IMR-90 (cell line): ENCODE results near the gene FLYWCH1. TPM values are rescaled to one million over a fixed set of nuclear protein-coding genes. Genes with fewer than 3 reads are reported as not detected.

Experiments
- ATAC-seq: fragments of 200-7000 bp; cut with Tn5 transposase; 2 replicates; pipeline ENCODE4 v1.9.1; 2020; ENCODE audit warnings: low read depth, mild to moderate bottlenecking, moderate library complexity
- BruUV-seq: library from RNA; stranded (reverse); fragments of 400-500 nt; replicated peaks from 2 replicates; lab custom pipeline; 2021; lab: Mats Ljungman, UMichigan
- CTCF ChIA-PET: fragments of 300-600 bp; formaldehyde crosslinking; extraction: SDS; loops from one replicate; lab custom pipeline; 2021; ENCODE audit warnings: antibody characterized with exemption; lab: Yijun Ruan, JAX
- POLR2A ChIA-PET: fragments of 300-600 bp; sonication (Branson Sonifier 250); formaldehyde crosslinking; loops from one replicate; lab custom pipeline; 2022; ENCODE audit warnings: antibody characterized with exemption; ENCODE audit not compliant: unreplicated experiment; lab: Charles Lee
- DNase-seq: peaks from one replicate; pipeline ENCODE4 v3.0.0; 2013
- H2AFZ ChIP-seq: replicated peaks from 2 replicates; pipeline ENCODE3; 2013; ENCODE audit warnings: low read length, mild to moderate bottlenecking; ENCODE audit not compliant: poor library complexity
- H2AK5ac ChIP-seq: 2 replicates; pipeline ENCODE4 v1.6.1; 2013; ENCODE audit warnings: low read depth, low read length, inconsistent platforms
- H2AK9ac ChIP-seq: replicated peaks from 2 replicates; pipeline ENCODE3; 2013; ENCODE audit warnings: mild to moderate bottlenecking, low read depth, low read length, moderate library complexity; ENCODE audit not compliant: poor library complexity
- H2BK120ac ChIP-seq: 2 replicates; pipeline ENCODE4 v1.6.1; 2013; ENCODE audit warnings: low read depth, low read length, inconsistent platforms
- H2BK15ac ChIP-seq: 3 replicates; pipeline ENCODE4 v1.6.1; 2013; ENCODE audit warnings: low read depth, low read length, inconsistent platforms
- H2BK20ac ChIP-seq: 2 replicates; pipeline ENCODE4 v1.6.1; 2013; ENCODE audit warnings: low read depth, mild to moderate bottlenecking, inconsistent platforms, low read length, moderate library complexity
- H2BK5ac ChIP-seq: 2 replicates; pipeline ENCODE4 v1.6.1; 2013; ENCODE audit warnings: mild to moderate bottlenecking, low read depth, low read length, inconsistent platforms; ENCODE audit not compliant: poor library complexity, severe bottlenecking
- H3K14ac ChIP-seq: replicated peaks from 2 replicates; pipeline ENCODE4 v1.6.1; 2013; ENCODE audit warnings: low read depth, low read length, inconsistent platforms
- H3K18ac ChIP-seq: 2 replicates; pipeline ENCODE4 v1.6.1; 2013; ENCODE audit warnings: low read depth, low read length, control low read depth
- H3K23ac ChIP-seq: 2 replicates; pipeline ENCODE4 v1.6.1; 2013; ENCODE audit warnings: low read depth, low read length, inconsistent platforms
- H3K27ac ChIP-seq: 2 replicates; pipeline ENCODE4 v1.5.1; 2013; ENCODE audit warnings: mild to moderate bottlenecking, control low read depth, low read length; ENCODE audit not compliant: insufficient read depth
- H3K27me3 ChIP-seq: 2 replicates; pipeline ENCODE4 v1.6.1; 2013; ENCODE audit warnings: low read length; ENCODE audit not compliant: control insufficient read depth, insufficient read depth
- H3K36me3 ChIP-seq: 2 replicates; pipeline ENCODE4 v1.6.1; 2013; ENCODE audit warnings: low read length, mixed read lengths; ENCODE audit not compliant: control insufficient read depth, insufficient read depth
- H3K4ac ChIP-seq: 2 replicates; pipeline ENCODE4 v1.6.1; 2013; ENCODE audit warnings: low read depth, low read length, inconsistent platforms
- H3K4me1 ChIP-seq: 2 replicates; pipeline ENCODE4 v1.6.1; 2013; ENCODE audit warnings: low read length, mixed read lengths; ENCODE audit not compliant: control insufficient read depth, insufficient read depth
- H3K4me2 ChIP-seq: 2 replicates; pipeline ENCODE4 v1.6.1; 2013; ENCODE audit warnings: low read depth, mild to moderate bottlenecking, control low read depth, low read length, moderate library complexity
- H3K4me3 ChIP-seq: 2 replicates; pipeline ENCODE4 v1.5.1; 2013; ENCODE audit warnings: low read depth, mild to moderate bottlenecking, control low read depth, low read length, moderate library complexity; ENCODE audit not compliant: insufficient read depth
- H3K56ac ChIP-seq: 2 replicates; pipeline ENCODE4 v1.6.1; 2013; ENCODE audit warnings: low read length, inconsistent platforms; ENCODE audit not compliant: insufficient read depth; ENCODE audit errors: extremely low read depth
- H3K79me1 ChIP-seq, 2 experiments: 2 replicates each; pipeline ENCODE4 v1.6.1; 2013; ENCODE audit warnings: low read length in 2 of 2, inconsistent platforms in 1 of 2, low read depth in 1 of 2
- H3K9ac ChIP-seq: 2 replicates; pipeline ENCODE4 v1.6.1; 2013; ENCODE audit warnings: low read depth, low read length, control low read depth
- H3K9me1 ChIP-seq: 2 replicates; pipeline ENCODE4 v1.6.1; 2013; ENCODE audit warnings: low read length, inconsistent platforms; ENCODE audit not compliant: insufficient read depth
- H3K9me3 ChIP-seq: 2 replicates; pipeline ENCODE4 v1.6.1; 2013; ENCODE audit warnings: low read length; ENCODE audit not compliant: control insufficient read depth, insufficient read depth
- H4K20me1 ChIP-seq: 2 replicates; pipeline ENCODE4 v1.6.1; 2013; ENCODE audit warnings: low read length, inconsistent platforms; ENCODE audit not compliant: insufficient read depth
- H4K5ac ChIP-seq: 2 replicates; pipeline ENCODE4 v1.6.1; 2013; ENCODE audit warnings: mild to moderate bottlenecking, low read depth, low read length, control low read depth
- H4K8ac ChIP-seq, 2 experiments: 2 replicates each; pipeline ENCODE4 v1.6.1; 2013; ENCODE audit warnings: low read depth in 2 of 2, low read length in 2 of 2, control low read depth in 1 of 2, inconsistent platforms in 1 of 2
- H4K91ac ChIP-seq: 2 replicates; pipeline ENCODE4 v1.6.1; 2013; ENCODE audit warnings: low read depth, low read length, inconsistent platforms; ENCODE audit not compliant: insufficient read depth
- CEBPB ChIP-seq: IDR thresholded peaks from 2 replicates; pipeline ENCODE4 v1.6.1; 2012; ENCODE audit warnings: low read depth, low read length, improper control_type of control experiment
- WGBS, 2 experiments: methylation state at CpG; one replicate each; pipeline versions ENCODE4 v1.1.5 to v1.1.7; 2013; ENCODE audit warnings: missing lambda C conversion rate in 2 of 2; ENCODE audit not compliant: insufficient read length in 1 of 2; ENCODE audit errors: extremely low coverage in 2 of 2; 5-methylcytosine and 5-hydroxymethylcytosine counted together
- dilution Hi-C: fragments of 300-500 bp; cut with HindIII; formaldehyde crosslinking; loops from one replicate; pipeline ENCODE4 v1.14.3; 2018; ENCODE audit warnings: low sequenced_read_pairs; ENCODE audit not compliant: unreplicated experiment
- in situ Hi-C: fragments of 300-500 bp; cut with MboI; formaldehyde crosslinking; loops from 3 replicates; pipeline ENCODE4 v1.14.3; 2019; ENCODE audit warnings: low sequenced_read_pairs, inconsistent platforms, mixed read lengths
- intact Hi-C: fragments of 100-400 bp; cut with micrococcal nuclease; formaldehyde crosslinking; loops from 2 replicates; pipeline ENCODE4 v1.10.0; 2022
- polyA plus RNA-seq, 3 experiments: library from polyadenylated mRNA; depleted of rRNA; stranded (reverse); fragments of >200 nt; gene quantifications; 2 replicates each; pipeline ENCODE4 v1.2.3, GENCODE V29; 2012; ENCODE audit warnings: low replicate concordance in 1 of 3
- total RNA-seq: library from RNA; depleted of rRNA; stranded (reverse); fragments of >200 nt; gene quantifications from 2 replicates; pipeline ENCODE4 v1.2.3, GENCODE V29; 2012

The FLYWCH1 gene
- total and polyA plus RNA-seq, 2 of the 4 experiments (the other 2 are of a cell fraction): 14.3 to 25.2 TPM

DNA sequence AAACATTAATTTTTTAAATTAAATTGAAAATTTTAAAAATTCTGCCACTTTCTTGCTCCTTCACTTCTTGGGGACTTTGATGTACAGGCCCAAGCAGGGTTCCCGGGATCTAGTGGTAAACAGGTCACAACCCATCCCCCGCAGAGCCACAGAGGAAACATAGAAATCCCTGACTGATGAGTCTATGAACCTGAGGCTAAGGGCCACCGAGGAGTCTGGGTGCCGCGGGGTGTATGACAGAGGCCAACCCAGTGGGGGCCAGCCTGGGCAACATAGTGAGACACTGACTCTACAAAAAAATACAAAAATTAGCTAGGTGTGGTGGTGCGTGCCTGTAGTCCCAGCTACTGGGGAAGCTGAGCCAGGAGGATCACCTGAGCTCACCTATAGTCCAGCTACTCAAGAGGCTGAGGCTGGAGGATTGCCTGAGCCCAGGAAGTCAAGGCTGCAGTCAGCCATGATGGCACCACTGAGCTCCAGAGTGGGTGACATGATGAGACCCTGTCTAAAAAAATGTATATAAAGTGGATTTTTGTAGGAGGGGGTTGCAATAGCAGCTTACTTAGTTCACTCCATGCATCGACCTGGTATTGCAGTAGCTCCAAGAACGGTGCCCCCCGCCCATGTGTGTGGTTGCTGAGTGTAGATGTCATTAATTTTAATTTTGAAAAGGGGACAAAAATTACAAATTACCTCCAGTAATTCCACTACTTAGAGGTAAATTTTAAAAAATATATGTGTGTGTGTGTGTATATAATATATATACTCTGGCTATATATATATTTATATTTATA, 9.2 kb upstream of the FLYWCH1 start:
- Histone ChIP-seq H3K4ac (no peak overlapping the region), H2BK15ac (no peak overlapping the region), H3K4me3 (no peak overlapping the region), H2AK5ac (peak overlapping the region; percentile 11; the same call in 1 of the 2 replicates), H3K4me2 (no peak overlapping the region), H3K14ac (no peak overlapping the region), H4K91ac (no peak overlapping the region), H2AK9ac (no peak overlapping the region), H3K36me3 (peaks cover 17% of the 10 kb centered on the region; the same call in 1 of the 2 replicates), H3K9me1 (no peaks in the 10 kb centered on the region), H2AFZ (no peak overlapping the region), H2BK20ac (no peak overlapping the region), H3K4me1 (peaks cover 3% of the 10 kb centered on the region), H4K5ac (no peak overlapping the region), H3K18ac (no peak overlapping the region), H3K9me3 (no peaks in the 10 kb centered on the region), H3K23ac (no peak overlapping the region), H2BK120ac (no peak overlapping the region), H3K79me1 (peaks cover 0 to 6% of the 10 kb centered on the region in 2 experiments; a peak in 1 of 4 replicates), H3K56ac (no peak overlapping the region), H4K8ac (no peak overlapping the region), H3K27ac (no peak overlapping the region), H2BK5ac (no peak overlapping the region), H3K9ac (no peak overlapping the region), H4K20me1 (0 out of 2 replicates have a peak, but pooled peaks cover under 1% of the 10 kb centered on the region), H3K27me3 (no peaks in the 10 kb centered on the region)
- intact Hi-C loops: no loop called here
- TF ChIP-seq CEBPB: no peak
- ChIA-PET CTCF (no interaction called here), POLR2A (no interaction called here)
- no TSS peak for BruUV-seq
- dilution Hi-C loops: no loop called here
- no peak for ATAC-seq
- DNase-seq: no peak
- no CpG with 5 or more reads among the region's 9 CpGs for WGBS, 2 experiments
- in situ Hi-C loops: no loop called here
